ENCODE results near the gene DPEP1.

GRCh38 chr16:89584768-89585549 lies 28.5 kb upstream of the DPEP1 start:
- no peak for TF ChIP-seq CTCF (IDR thresholded peaks at IDR 0.05 in 8 of 11, conservative IDR thresholded peaks at IDR 0.05 in 3 of 11)
- TF ChIP-seq POLR2A (IDR thresholded peaks at IDR 0.05): no peak
- TF ChIP-seq POLR2AphosphoS5 (IDR thresholded peaks at IDR 0.05): no peak

Data from spleen (tissue), 7 donors.